GM12878 (cell line): Measurements from ENCODE around the gene SERTAD2. TPM values are rescaled to one million over a fixed set of nuclear protein-coding genes. Genes with fewer than 3 reads are reported as not detected.
A peak's percentile ranks its signal among the peaks of the same experiment; 100 is the strongest.

Source experiments
- ATAC-seq: fragments of 200-7000 bp; cut with Tn5 transposase; 3 replicates; pipeline ENCODE4 v1.9.1; 2020; ENCODE audit warnings: mild to moderate bottlenecking, moderate library complexity
- BruUV-seq: library from RNA; stranded (reverse); fragments of 400-500 nt; replicated peaks from 2 replicates; lab custom pipeline; 2021; lab: Mats Ljungman, UMichigan
- CTCF ChIA-PET: fragments of 300-600 bp; sonication (Branson Sonifier 250); formaldehyde crosslinking; extraction: SDS; loops from one replicate; lab custom pipeline; 2021; ENCODE audit warnings: inconsistent platforms; lab: Yijun Ruan, JAX
- POLR2A ChIA-PET: fragments of 350-600 bp; formaldehyde crosslinking; extraction: SDS; loops from one replicate; lab custom pipeline; 2021; ENCODE audit warnings: inconsistent platforms; lab: Charles Lee
- RAD21 ChIA-PET: fragments of 300-600 bp; sonication (Branson Sonifier 250); formaldehyde crosslinking; loops from one replicate; lab custom pipeline; 2023; ENCODE audit warnings: antibody characterized with exemption; ENCODE audit not compliant: unreplicated experiment; lab: Charles Lee
- SMC1A ChIA-PET: fragments of 300-600 bp; sonication (Branson Sonifier 250); formaldehyde crosslinking; loops from one replicate; lab custom pipeline; 2023; ENCODE audit not compliant: unreplicated experiment, uncharacterized antibody; lab: Charles Lee
- DNase-seq: peaks from one replicate; pipeline ENCODE4 v3.0.0-alpha.2; 2011; ENCODE audit warnings: low read depth, low spot score
- FAIRE-seq: peaks from 3 replicates; lab custom pipeline; 2011; peaks lifted over from hg19 to GRCh38; lab: Jason Lieb, UNC
- H2AFZ ChIP-seq: 2 replicates; pipeline ENCODE4 v1.6.0; 2011; ENCODE audit warnings: low read depth, low read length, control low read depth; ENCODE audit not compliant: control insufficient read depth
- H3K27ac ChIP-seq: 2 replicates; pipeline ENCODE4 v1.5.1; 2011; ENCODE audit warnings: control low read depth; ENCODE audit not compliant: control insufficient read depth, insufficient read depth
- H3K27me3 ChIP-seq, 2 experiments: replicated peaks in 1 of 2; 2 replicates each; pipeline versions ENCODE4 v1.6.0 to v1.6.1; 2011; ENCODE audit warnings: low read length in 1 of 2; ENCODE audit not compliant: control insufficient read depth in 2 of 2, insufficient read depth in 2 of 2
- H3K36me3 ChIP-seq, 2 experiments: 2 replicates each; pipeline ENCODE4 v1.5.1; 2011; ENCODE audit warnings: low read length in 1 of 2; ENCODE audit not compliant: control insufficient read depth in 2 of 2, insufficient read depth in 2 of 2
- H3K4me1 ChIP-seq: 2 replicates; pipeline ENCODE4 v1.6.1; 2011; ENCODE audit warnings: mild to moderate bottlenecking, low read length, moderate library complexity, mixed read lengths; ENCODE audit not compliant: control insufficient read depth, insufficient read depth
- H3K4me2 ChIP-seq: 2 replicates; pipeline ENCODE4 v1.6.0; 2011; ENCODE audit warnings: control low read depth; ENCODE audit not compliant: control insufficient read depth, insufficient read depth
- H3K4me3 ChIP-seq: fragments of 200-600 bp; sonication (generic); 2 replicates; pipeline ENCODE4 v1.5.1; 2016
- H3K79me2 ChIP-seq: 2 replicates; pipeline ENCODE4 v1.6.0; 2011; ENCODE audit warnings: low read length; ENCODE audit not compliant: control insufficient read depth, insufficient read depth
- H3K9ac ChIP-seq: 2 replicates; pipeline ENCODE4 v1.8.0; 2011; ENCODE audit warnings: low read length, control low read depth, mixed read lengths; ENCODE audit not compliant: control insufficient read depth, insufficient read depth
- H3K9me3 ChIP-seq: replicated peaks from 3 replicates; pipeline ENCODE4 v1.5.1; 2011; ENCODE audit warnings: mild to moderate bottlenecking, low read length; ENCODE audit not compliant: control insufficient read depth, insufficient read depth
- H4K20me1 ChIP-seq: 2 replicates; pipeline ENCODE4 v1.6.0; 2011; ENCODE audit not compliant: control insufficient read depth, insufficient read depth
- CBX3 ChIP-seq: fragments of 200-600 bp; sonication (generic); IDR thresholded peaks from 2 replicates; pipeline ENCODE4 v1.6.1; 2016; ENCODE audit warnings: low read depth, borderline replicate concordance
- ESRRA ChIP-seq: IDR thresholded peaks from 2 replicates; pipeline ENCODE4 v1.6.1; 2012; ENCODE audit warnings: mild to moderate bottlenecking, low read length, improper control_type of control experiment
- IKZF1 ChIP-seq: fragments of 450-650 bp; conservative IDR thresholded peaks from 2 replicates; pipeline ENCODE4 v1.6.1; 2017; ENCODE audit warnings: antibody characterized with exemption, mild to moderate bottlenecking
- NFIC ChIP-seq: IDR thresholded peaks from 2 replicates; pipeline ENCODE4 v1.6.1; 2012; ENCODE audit warnings: low read depth, mild to moderate bottlenecking, inconsistent platforms, low read length, moderate library complexity
- POLR2A ChIP-seq: IDR thresholded peaks from 2 replicates; pipeline ENCODE4 v1.6.1; 2011; ENCODE audit warnings: low read depth, mild to moderate bottlenecking, low read length
- SIX5 ChIP-seq: IDR thresholded peaks from 2 replicates; pipeline ENCODE4 v1.6.1; 2011; ENCODE audit warnings: mild to moderate bottlenecking, low read depth, low read length, moderate library complexity; ENCODE audit not compliant: severe bottlenecking
- SREBF1 ChIP-seq: IDR thresholded peaks from 2 replicates; pipeline ENCODE4 v1.6.1; 2012; ENCODE audit warnings: mild to moderate bottlenecking, low read length
- WRNIP1 ChIP-seq: IDR thresholded peaks from 2 replicates; pipeline ENCODE4 v1.6.1; 2011; ENCODE audit warnings: low read depth, low read length, improper control_type of control experiment, borderline replicate concordance
- WGBS: methylation state at CpG from one replicate; pipeline ENCODE4 v1.1.6; 2016; ENCODE audit warnings: low lambda C conversion rate; ENCODE audit not compliant: insufficient replicate concordance, insufficient coverage; ENCODE audit errors: missing lambda C conversion rate; 5-methylcytosine and 5-hydroxymethylcytosine counted together
- in situ Hi-C: fragments of 300-500 bp; cut with MboI; formaldehyde crosslinking; loops from 9 replicates; pipeline ENCODE4 v1.14.3; 2018; ENCODE audit warnings: mixed read lengths
- intact Hi-C: fragments of 100-400 bp; cut with micrococcal nuclease; formaldehyde crosslinking; loops from one replicate; pipeline ENCODE4 v1.14.2; 2022; ENCODE audit not compliant: unreplicated experiment
- polyA plus RNA-seq, 11 experiments: library from polyadenylated mRNA; depleted of rRNA in 4 of 11; unstranded in 6 of 11; stranded (reverse) in 5 of 11; fragments of >200 nt; fragmentation: Nextera tagmentation in 4 of 11; fragmentation: Illumina TruSeq in 1 of 11; extraction: Ambion mirVana in 4 of 11; extraction: Trizol in 1 of 11; gene quantifications; 1 replicate in 1 of 11; 2 replicates in 10 of 11; pipeline versions ENCODE4 v1.2.1 to v1.2.3, GENCODE V29; 2011 to 2016; ENCODE audit warnings: inconsistent platforms in 2 of 11, missing spikeins in 2 of 11, low read depth in 1 of 11
- total RNA-seq, 4 experiments: library from RNA; depleted of rRNA in 3 of 4; stranded (reverse); fragments of >200 nt in 3 of 4; fragmentation: Illumina TruSeq in 1 of 4; extraction: Trizol in 1 of 4; gene quantifications; 2 replicates each; pipeline versions ENCODE4 v1.2.1 to v1.2.3, GENCODE V29; 2013 to 2021
- TF ChIP-seq, protein P1 (sequence below): IDR thresholded peaks from 2 replicates; pipeline ENCODE4 v1.6.1; 2012; ENCODE audit warnings: mild to moderate bottlenecking, low read depth, low read length
- TF ChIP-seq, protein P2 (sequence below): fragments of 450-650 bp; IDR thresholded peaks from 2 replicates; pipeline ENCODE4 v1.6.1; 2017; ENCODE audit warnings: low read depth, mild to moderate bottlenecking, moderate library complexity
- TF ChIP-seq, protein P3 (sequence below): fragments of 150-350 bp; IDR thresholded peaks from 2 replicates; pipeline ENCODE4 v1.6.1; 2016; ENCODE audit warnings: low read depth, low read length
- TF ChIP-seq, protein P4 (sequence below): IDR thresholded peaks from 2 replicates; pipeline ENCODE4 v1.6.1; 2012; ENCODE audit warnings: low read depth, low read length, improper control_type of control experiment

SERTAD2 gene
- total and polyA plus RNA-seq, 10 of the 15 experiments (the other 5 are each of a cell fraction or from before 2014, with no cell fraction given) = 7.9 to 28.7 (median 20.1) TPM

DNA sequence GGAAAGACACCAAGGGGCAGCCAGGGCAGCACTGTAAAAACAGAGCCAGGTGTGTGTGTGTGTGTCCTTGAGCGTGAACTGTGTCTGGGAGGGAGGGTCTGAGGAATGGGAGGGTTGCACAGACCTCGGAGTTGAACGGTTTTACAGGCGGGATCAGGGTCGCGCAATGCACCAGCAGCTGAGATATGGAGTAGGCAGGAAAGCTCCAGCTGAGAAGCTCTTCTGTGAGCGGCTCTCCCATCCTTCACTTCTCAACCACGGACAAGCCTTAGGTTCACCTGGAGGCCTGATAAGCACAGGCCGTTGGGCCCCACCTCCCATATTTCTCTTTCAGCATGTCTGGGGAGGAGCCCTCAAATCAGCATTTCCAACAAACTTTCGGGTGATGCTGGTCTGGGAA lies 12.1 kb downstream of the SERTAD2 start:
- H3K27me3 ChIP-seq = no peaks in the 10 kb centered on the region
- no peak for ATAC-seq
- intact Hi-C loops (no loop called here), in situ Hi-C loops (loop anchor here (5.0 to 10.0 kb wide), 2 partner anchors 193 to 221 kb away; no protein-coding TSS in a partner anchor)
- ChIA-PET POLR2A (interaction anchor here (0.6 to 10.0 kb wide), 9 partner anchors 11 to 223 kb away, joined by 3 to 131 read pairs (median 6); partner anchors contain the start of gene SERTAD2), CTCF (interaction anchor here (0.7 to 6.6 kb wide), 9 partner anchors 8 to 201 kb away, joined by 3 to 48 read pairs (median 18); partner anchors contain the start of genes AFTPH and SERTAD2), RAD21 (interaction anchor here (0.6 to 15.4 kb wide), 12 partner anchors 12 to 189 kb away, joined by 3 to 514 read pairs (median 18); partner anchors contain the start of genes AFTPH and SERTAD2), SMC1A (interaction anchor here (0.9 to 33.0 kb wide), 6 partner anchors 12 to 230 kb away, joined by 3 to 945 read pairs (median 36); partner anchors contain the start of gene SERTAD2)
- H3K4me3 ChIP-seq = no peak overlapping the region
- peaks cover 100% of the 10 kb centered on the region for H3K79me2 ChIP-seq
- peak overlapping the region; percentile 19; the same call in 1 of the 2 replicates for H3K9ac ChIP-seq
- no peaks in the 10 kb centered on the region for H4K20me1 ChIP-seq
- no TSS peak for BruUV-seq
- no peak overlapping the region for H2AFZ ChIP-seq
- peak overlapping the region; percentile 95 for H3K27ac ChIP-seq
- DNase-seq = no peak
- 70% methylated on average over 10 of the region's 10 CpGs for WGBS
- H3K9me3 ChIP-seq = no peaks in the 10 kb centered on the region
- peaks cover 70% of the 10 kb centered on the region for H3K4me1 ChIP-seq
- peak overlapping the region; percentile 70 for H3K4me2 ChIP-seq
- TF ChIP-seq SREBF1 = no peak
- TF ChIP-seq WRNIP1 = peak; percentile 70; the same call in 1 of the 2 replicates
- TF ChIP-seq, protein P1, sequence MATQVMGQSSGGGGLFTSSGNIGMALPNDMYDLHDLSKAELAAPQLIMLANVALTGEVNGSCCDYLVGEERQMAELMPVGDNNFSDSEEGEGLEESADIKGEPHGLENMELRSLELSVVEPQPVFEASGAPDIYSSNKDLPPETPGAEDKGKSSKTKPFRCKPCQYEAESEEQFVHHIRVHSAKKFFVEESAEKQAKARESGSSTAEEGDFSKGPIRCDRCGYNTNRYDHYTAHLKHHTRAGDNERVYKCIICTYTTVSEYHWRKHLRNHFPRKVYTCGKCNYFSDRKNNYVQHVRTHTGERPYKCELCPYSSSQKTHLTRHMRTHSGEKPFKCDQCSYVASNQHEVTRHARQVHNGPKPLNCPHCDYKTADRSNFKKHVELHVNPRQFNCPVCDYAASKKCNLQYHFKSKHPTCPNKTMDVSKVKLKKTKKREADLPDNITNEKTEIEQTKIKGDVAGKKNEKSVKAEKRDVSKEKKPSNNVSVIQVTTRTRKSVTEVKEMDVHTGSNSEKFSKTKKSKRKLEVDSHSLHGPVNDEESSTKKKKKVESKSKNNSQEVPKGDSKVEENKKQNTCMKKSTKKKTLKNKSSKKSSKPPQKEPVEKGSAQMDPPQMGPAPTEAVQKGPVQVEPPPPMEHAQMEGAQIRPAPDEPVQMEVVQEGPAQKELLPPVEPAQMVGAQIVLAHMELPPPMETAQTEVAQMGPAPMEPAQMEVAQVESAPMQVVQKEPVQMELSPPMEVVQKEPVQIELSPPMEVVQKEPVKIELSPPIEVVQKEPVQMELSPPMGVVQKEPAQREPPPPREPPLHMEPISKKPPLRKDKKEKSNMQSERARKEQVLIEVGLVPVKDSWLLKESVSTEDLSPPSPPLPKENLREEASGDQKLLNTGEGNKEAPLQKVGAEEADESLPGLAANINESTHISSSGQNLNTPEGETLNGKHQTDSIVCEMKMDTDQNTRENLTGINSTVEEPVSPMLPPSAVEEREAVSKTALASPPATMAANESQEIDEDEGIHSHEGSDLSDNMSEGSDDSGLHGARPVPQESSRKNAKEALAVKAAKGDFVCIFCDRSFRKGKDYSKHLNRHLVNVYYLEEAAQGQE = no peak
- TF ChIP-seq SIX5 = no peak
- TF ChIP-seq NFIC = no peak
- TF ChIP-seq, protein P2, sequence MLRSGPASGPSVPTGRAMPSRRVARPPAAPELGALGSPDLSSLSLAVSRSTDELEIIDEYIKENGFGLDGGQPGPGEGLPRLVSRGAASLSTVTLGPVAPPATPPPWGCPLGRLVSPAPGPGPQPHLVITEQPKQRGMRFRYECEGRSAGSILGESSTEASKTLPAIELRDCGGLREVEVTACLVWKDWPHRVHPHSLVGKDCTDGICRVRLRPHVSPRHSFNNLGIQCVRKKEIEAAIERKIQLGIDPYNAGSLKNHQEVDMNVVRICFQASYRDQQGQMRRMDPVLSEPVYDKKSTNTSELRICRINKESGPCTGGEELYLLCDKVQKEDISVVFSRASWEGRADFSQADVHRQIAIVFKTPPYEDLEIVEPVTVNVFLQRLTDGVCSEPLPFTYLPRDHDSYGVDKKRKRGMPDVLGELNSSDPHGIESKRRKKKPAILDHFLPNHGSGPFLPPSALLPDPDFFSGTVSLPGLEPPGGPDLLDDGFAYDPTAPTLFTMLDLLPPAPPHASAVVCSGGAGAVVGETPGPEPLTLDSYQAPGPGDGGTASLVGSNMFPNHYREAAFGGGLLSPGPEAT = no peak
- peak; percentile 22; the same call in 1 of the 2 replicates for TF ChIP-seq POLR2A
- TF ChIP-seq ESRRA = no peak
- TF ChIP-seq, protein P3, sequence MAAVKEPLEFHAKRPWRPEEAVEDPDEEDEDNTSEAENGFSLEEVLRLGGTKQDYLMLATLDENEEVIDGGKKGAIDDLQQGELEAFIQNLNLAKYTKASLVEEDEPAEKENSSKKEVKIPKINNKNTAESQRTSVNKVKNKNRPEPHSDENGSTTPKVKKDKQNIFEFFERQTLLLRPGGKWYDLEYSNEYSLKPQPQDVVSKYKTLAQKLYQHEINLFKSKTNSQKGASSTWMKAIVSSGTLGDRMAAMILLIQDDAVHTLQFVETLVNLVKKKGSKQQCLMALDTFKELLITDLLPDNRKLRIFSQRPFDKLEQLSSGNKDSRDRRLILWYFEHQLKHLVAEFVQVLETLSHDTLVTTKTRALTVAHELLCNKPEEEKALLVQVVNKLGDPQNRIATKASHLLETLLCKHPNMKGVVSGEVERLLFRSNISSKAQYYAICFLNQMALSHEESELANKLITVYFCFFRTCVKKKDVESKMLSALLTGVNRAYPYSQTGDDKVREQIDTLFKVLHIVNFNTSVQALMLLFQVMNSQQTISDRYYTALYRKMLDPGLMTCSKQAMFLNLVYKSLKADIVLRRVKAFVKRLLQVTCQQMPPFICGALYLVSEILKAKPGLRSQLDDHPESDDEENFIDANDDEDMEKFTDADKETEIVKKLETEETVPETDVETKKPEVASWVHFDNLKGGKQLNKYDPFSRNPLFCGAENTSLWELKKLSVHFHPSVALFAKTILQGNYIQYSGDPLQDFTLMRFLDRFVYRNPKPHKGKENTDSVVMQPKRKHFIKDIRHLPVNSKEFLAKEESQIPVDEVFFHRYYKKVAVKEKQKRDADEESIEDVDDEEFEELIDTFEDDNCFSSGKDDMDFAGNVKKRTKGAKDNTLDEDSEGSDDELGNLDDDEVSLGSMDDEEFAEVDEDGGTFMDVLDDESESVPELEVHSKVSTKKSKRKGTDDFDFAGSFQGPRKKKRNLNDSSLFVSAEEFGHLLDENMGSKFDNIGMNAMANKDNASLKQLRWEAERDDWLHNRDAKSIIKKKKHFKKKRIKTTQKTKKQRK = no peak
- no peak for TF ChIP-seq CBX3
- no peak for TF ChIP-seq IKZF1
- TF ChIP-seq, protein P4, sequence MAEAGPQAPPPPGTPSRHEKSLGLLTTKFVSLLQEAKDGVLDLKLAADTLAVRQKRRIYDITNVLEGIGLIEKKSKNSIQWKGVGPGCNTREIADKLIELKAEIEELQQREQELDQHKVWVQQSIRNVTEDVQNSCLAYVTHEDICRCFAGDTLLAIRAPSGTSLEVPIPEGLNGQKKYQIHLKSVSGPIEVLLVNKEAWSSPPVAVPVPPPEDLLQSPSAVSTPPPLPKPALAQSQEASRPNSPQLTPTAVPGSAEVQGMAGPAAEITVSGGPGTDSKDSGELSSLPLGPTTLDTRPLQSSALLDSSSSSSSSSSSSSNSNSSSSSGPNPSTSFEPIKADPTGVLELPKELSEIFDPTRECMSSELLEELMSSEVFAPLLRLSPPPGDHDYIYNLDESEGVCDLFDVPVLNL = no peak
- FAIRE-seq = no peak
- H3K36me3 ChIP-seq = peaks cover 3 to 10% of the 10 kb centered on the region in 2 experiments
